Activated CD4-positive, alpha-beta T cell treated with anti-CD3 and anti-CD28 coated beads for 48 hours (primary cell): ENCODE measurements around the gene C5AR2.
"Not testable (repeated sequence)": the region's sequence is repeated elsewhere in the genome, so short reads cannot be mapped to it uniquely, and the experiment has no call there.

Source experiments
- DNase-seq: peaks from one replicate; pipeline ENCODE4 v3.0.0-alpha.2; 2020

The C5AR2 gene

DNA sequence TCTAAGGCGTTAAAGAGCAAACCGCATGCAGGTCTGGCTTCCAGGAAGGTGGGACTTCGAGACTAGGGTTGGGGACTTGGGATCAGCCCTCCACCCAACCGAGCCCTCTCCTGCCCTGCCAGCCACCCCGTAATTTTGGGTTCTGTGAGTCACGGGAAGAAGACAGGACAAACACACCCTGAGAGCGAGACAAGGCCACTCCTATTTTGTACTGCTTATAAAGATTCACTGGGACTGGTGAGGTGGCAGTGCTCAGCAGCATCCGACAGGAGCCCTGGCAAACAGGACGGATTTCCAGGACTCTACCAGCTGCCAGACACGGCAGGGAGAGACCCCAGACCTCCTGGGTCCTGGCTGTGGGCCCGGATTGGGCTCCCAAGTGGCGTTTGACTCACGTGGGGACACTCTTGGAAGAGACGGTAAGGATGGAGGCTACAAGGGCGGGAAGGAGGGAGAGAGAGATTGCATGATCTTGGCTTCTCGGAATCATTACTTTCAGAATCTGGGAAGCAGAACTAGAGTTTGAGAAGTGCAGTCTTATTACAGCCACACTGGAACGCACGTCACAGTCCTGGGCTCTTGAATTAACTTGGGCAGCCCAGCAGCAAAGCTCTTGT is at the start of gene C5AR2:
Gene C5AR2, plus strand, starts transcription at position 245 of the 617 bp plus-strand sequence. CDS start 8,625 bp downstream, outside the sequence.
- no peak for DNase-seq

DNA sequence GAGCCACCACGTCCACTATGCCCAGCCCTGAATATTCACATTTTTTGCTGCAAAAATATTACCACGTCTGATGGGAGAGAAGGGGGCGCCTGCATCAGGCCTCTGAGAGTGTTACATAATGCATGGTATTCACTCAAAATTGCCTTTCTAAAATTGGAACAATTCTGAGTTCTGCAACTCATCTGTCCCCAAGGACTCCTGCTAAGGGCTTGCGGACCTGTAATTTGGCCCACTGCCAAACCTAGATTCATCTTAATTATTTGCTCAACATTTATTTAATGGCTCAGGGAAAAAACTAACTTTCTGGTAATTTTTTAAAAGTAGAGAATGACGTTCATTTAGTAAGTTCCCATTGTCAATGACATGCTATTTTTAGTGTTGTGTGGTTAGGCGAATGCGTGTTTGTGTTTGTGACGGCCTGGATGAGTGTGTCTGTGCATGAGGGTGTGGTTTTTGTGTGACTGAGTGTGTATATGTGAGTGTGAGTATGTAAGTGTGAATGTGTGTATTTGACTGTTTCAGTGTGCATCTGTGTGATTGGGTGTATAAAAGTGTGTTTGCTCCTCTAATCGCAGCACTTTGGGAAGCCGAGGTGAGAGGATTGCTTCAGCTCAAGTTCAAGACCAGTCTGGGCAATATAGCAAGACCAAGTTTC is 48.4 kb upstream of the C5AR2 start:
- no peak for DNase-seq

DNA sequence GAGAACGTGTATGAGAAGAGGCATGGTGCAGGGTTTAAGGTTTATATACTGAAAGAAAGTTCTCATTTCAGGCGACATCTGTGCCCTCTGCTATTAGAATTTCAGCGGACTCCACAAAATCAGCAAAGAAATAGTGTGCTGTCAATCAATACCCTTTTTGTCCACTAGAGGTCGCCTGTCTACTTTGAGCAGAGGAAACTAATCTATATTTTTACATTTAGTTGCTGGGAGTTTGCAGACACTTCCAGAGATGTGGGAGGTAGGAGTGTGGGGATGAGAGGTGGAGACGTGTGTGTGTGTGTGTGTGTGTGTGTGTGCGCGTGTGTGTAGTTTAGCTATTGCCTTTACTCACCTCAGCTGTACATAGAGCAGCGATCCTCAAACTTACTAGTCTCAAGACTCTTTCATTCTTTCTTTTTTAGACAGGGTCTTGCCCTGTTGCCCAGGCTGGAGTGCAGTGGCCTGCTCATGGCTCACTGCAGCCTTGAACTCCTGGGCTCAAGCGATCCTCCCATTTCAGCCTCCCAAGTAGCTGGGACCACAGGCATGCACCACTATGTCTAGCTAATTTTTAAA is 47.6 kb upstream of the C5AR2 start:
- DNase-seq = peak; percentile 38

DNA sequence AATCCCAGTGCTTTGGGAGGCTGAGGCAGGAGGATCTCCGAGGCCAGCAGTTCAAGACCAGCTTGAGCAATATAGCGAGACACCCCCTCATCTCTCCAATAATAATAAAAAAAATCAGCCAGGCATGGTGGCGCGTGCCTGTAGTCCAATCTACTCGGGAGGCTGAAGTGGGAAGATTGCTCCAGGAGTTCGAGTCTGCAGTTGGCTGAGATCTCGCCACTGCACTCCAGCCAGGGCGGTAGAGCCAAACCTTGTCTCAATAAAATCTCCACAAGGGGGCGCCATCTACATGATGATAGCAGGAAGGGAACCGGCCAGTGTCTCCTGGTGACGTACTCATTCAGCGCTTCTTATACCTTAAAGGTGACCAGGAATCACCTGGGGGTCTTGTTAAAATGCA is 35.9 kb upstream of the C5AR2 start:
- DNase-seq = peak; percentile 86

DNA sequence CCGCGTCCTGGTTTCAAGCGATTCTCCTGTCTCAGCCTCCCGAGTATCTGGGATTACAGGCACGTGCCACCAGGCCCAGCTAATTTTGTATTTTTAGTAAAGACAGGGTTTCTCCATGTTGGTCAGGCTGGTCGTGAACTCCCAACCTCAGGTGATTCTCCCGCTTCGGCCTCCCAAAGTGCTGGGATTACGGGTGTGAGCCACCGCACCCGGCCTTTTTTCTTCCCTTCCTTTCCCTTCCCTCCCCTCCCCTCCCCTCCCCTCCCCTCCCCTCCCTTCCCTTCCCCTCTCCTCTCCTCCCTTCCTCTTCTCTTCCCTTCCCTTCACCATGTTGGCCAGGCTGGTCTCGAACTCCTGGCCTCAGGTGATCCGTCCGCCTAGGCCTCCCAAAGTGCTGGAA is 31.1 kb upstream of the C5AR2 start:
- not testable (repeated sequence) for DNase-seq

DNA sequence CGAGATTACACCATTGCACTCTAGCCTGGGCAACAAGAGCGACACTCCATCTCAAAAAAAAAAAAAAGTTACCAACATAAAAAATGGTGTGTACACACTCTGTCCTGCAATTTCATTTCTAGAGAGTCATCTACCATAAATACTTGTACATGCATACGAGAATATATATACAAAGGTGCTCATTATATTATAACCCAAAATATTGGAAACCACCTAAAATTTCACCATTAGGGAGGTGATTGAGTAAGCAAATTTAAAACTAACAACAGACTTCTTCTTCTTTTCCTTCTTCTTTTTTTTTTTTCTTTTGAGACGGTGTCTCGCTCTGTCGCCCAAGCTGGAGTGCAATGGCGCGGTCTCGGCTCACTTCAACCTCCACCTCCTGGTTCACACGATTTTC is 29.7 kb upstream of the C5AR2 start:
- no peak for DNase-seq

DNA sequence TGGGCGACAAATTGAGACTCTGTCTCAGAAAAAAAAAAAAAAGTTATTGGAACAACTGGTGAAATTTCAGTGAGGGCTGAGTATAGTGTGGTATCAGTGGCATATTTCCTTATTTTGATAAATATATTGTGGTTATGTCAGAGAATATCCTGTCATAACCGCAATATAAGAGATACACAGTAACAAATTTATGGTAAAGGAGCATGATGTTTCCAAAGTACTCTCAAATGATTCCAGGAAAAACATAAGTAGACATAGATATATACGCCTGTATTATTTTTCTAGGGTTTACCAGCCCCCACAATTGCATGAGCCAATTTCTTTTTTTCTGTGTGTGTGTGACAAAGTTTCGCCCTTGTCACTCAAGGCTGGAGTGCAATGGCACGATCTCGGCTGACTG is 28.0 kb upstream of the C5AR2 start:
- no peak for DNase-seq

DNA sequence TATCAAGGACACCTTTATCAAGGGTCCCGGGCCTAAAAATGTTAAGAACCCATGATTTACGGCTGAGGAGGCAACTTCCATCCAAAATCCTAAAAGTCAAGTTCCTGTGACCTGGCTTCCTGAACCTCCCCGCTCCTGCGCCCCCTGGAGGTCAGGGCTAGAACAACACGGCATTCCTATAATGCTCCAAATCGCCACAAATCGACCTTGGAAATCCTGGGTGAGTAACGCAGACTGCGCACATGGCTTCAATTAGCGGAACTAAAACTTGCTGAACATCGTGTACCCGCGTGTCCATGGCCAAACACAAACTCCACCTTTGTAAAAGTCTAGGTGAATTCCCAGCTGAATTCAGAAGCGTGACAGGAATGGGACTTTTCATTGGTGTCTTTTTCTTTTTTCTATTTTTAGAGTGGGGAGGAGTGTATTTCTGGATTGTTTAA is 26.6 kb upstream of the C5AR2 start:
- peak; percentile 68 for DNase-seq

DNA sequence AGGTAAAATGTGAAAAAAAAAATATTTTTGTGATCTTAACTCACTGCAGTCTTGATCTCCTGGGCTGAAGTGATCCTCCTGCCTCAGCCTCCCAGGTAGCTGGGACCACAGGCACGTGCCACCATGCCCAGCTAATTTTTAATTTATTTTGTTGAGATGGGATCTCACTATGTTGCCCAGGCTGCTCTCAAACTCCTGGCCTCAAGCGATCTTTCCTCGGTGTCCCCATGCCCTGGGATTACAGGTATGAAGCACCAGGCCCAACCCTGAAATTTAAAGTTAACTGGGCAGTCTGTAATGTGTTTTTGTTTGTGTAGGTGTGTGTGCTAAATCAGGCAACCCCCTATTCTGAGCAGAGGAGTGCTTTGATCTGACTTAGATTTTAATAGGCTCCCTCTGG is 25.7 kb upstream of the C5AR2 start:
- DNase-seq = no peak

DNA sequence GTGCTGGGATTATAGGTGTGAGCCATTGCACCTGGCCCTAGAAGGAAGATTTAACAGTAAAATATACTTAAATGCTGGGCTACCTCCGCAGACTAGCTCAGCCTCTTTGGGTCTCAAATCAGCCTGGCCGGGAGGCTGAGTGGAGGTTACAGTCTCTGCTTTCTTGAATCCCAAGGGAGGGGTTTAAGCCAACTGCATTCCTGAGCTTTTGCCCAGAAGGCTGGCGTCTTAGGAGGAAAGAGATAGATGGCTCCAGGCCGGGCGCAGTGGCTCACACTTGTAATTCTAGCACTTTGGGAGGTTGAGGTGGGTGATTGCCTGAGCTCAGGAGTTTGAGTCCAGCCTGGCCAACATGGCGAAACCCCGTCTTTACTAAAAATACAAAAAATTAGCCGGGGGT is 22.9 kb upstream of the C5AR2 start:
- DNase-seq = no peak

DNA sequence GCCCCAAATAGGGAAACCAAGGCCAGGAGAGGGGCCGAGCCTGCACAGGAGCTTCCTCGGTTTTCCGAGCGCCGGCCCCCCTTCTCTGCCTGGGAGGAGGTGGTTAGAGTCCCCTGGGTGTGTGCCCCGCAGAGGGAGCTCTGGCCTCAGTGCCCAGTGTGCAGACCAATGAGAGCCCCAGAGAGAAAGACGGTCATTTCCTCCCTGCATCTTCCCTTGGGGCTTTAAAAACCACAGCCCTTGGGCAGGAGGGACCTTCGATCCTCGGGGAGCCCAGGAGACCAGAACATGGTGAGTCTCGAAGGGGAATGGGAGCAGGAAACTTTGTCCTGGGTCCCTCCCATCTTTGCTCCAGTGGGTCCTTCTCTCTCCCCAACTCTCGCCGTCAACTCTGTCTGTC is 22.4 kb upstream of the C5AR2 start, which contains the start of gene C5AR1:
Gene C5AR1, plus strand, starts transcription at position 254 of the 400 bp plus-strand sequence. Its CDS starts 35 bp downstream, at position 289.
- DNase-seq = no peak

DNA sequence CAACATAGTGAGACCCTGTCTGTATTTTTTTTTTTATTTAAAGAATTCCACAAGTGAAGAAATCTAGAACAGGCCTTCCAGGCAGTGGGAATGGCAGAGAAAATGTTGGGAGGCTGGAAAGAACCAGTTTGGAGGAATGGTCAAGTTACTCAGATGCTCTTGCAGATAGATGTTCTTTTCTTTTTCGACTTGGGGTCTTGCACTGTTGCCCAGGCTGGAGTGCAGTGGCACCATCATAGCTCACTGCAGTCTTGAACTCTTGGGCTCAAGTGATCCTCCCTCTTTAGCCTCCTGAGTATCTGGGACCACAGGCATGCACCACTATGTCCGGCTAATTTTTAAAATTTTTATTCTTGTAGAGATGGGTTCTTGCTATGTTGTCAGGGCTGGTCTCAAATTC is 21.7 kb upstream of the C5AR2 start:
- DNase-seq = no peak

DNA sequence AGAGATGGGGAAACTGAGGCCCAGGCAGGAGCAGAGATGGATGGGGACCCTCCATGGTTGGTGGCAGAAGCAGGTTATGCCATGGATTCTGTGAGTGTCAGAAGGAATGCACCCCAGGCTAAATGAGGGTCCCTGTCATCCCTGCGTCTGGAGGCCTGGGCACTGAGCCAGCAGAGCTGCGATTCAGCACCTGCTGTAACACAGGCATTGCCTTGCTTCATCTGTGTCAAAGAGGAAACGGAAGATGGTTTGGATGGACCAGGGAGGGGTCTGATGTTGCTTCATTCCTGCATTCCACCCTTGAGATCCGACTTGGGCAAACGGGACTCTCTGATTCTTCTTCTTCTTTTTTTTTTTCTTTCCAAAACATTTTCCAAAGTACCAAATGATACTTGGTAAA is 21.2 kb upstream of the C5AR2 start:
- DNase-seq = no peak

DNA sequence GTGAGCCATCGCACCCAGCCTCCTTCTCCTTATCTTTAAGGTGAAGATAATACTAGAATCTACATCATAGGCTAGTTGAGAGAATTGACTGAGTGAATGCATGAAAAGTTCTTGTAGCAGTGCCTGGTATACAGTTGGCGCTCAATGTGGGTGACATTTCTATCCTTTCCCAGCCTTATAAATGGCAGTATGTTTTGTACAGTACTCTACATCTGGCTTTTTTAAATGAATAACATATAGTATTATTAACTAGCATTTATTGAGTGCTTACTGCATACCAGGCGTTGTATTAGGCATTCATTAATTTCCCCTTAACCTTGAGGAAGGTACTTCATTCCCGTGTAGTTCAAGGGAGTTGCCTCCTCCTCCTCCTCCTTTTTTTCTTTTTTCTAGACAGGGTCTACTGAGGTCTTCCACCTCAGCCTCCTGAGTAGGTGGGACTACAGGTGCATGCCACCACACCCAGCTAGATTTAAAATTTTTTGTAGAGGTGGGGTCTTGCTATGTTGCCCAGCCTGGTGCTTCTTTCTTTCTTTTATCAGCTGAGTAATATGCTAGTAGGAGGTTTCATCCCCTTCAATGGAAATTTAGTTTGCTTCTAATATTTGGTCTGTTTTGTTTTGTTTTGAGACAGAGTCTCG is 19.5 kb upstream of the C5AR2 start:
- no peak for DNase-seq

DNA sequence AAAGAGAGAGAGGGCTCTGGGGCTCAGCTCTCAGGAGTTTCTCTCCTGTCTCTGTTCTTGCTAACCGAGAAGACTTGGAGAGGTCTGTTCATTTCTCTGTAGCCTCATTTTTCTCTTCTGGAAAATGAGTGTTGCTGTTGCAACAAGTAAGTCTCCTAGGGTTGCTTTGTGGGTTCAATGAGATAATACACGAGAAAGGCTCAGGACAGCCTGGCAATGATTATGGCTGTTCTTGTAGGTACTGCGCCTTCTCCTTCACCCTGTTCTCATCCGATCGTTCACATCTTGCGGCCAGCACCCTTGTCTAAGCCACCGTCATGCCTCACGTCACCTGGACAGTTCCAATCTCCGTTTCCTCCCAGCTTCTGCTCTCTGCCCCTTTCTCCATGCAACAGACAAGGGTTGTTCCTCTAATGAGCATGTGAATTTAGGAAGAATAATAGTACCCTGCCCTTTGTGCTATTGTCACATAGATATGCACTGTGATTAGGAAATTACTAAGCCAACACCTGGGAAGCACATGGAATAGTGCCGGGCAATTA is 18.1 kb upstream of the C5AR2 start:
- no peak for DNase-seq

DNA sequence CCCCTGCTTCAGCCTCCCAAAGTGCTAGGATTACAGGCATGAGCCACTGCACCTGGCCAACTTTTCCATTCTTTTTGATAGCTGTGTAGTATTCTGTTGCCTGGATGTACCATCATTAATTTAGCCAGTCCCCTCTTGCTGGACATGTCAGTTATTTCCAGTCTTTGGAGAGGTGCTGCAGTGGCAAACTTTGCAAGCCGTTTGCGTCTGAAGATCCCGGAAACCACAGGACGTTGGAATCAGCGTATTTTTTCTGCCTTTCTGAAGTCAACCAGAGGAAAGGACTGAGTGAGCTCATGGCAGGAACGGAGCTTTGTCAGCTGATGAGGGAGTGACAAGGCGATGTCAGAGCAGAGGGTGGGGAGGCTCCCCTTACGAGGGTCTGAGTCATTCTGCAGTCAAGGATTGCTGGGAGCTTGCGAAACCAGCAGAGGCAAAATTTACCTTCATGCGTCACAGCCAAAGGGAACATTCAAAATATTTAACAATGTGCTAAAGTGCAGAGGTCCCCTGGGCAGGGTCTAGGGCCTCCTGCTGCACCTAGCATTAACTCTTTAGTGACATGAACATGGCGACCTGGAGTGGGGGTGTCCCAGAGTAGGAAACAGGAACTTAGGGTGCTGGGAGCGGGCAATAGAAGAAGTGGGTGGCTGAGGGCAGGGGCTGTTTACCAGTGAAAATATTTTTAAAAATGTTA is 16.7 kb upstream of the C5AR2 start:
- peak; percentile 62 for DNase-seq

DNA sequence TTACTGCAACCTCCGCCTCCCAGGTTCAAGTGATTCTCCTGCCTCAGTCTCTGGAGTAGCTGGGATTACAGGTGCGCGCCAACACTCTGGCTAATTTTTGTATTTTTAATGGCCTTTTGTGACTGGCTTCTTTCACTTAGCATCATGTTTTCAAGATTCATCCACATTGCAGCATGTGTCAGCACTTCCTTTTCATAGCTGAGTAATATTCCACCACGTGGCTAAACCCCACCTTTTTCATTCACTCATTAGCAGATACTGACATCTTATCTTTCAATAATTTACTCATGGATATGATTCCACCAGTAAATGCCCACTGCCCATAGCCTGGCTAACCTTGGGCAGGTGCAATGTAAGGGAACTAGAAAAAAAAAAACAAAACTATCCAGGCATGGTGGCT is 15.5 kb upstream of the C5AR2 start:
- DNase-seq = no peak

DNA sequence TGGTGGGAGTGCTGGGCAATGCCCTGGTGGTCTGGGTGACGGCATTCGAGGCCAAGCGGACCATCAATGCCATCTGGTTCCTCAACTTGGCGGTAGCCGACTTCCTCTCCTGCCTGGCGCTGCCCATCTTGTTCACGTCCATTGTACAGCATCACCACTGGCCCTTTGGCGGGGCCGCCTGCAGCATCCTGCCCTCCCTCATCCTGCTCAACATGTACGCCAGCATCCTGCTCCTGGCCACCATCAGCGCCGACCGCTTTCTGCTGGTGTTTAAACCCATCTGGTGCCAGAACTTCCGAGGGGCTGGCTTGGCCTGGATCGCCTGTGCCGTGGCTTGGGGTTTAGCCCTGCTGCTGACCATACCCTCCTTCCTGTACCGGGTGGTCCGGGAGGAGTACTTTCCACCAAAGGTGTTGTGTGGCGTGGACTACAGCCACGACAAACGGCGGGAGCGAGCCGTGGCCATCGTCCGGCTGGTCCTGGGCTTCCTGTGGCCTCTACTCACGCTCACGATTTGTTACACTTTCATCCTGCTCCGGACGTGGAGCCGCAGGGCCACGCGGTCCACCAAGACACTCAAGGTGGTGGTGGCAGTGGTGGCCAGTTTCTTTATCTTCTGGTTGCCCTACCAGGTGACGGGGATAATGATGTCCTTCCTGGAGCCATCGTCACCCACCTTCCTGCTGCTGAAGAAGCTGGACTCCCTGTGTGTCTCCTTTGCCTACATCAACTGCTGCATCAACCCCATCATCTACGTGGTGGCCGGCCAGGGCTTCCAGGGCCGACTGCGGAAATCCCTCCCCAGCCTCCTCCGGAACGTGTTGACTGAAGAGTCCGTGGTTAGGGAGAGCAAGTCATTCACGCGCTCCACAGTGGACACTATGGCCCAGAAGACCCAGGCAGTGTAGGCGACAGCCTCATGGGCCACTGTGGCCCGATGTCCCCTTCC is 11.8 kb upstream of the C5AR2 start:
- DNase-seq = no peak

DNA sequence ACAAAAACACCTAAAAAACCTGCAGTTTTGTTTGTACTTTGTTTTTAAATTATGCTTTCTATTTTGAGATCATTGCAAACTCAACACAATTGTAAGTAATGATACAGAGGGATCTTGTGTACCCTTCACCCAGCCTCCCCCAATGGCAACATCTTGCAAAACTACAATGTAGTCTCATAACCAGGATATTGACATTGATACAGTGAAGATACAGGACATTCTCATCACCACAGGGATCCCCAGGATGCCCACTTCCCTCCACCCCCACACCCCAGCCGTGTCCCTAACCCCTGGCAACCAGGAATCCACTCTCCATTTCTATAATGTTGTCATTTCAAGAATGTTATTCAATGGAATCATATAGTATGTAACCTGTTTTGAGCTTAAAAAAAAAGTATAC is 10.3 kb upstream of the C5AR2 start:
- DNase-seq = no peak

DNA sequence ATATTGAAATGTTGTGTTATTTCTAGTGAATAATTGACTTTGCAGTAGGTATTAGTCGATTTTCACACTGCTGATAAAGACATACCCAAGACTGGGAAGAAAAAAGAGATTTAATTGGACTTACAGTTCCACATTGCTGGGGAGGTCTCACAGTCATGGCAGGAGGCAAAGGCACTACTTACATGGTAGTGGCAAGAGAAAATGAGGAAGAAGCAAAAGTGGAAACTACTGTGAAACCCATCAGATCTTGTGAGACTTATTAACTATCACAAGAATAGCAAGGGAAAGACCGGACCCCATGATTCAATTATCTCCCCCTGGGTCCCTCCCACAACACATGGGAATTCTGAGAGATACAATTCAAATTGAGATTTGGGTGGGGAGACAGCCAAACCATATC is 9.9 kb upstream of the C5AR2 start:
- DNase-seq = no peak

DNA sequence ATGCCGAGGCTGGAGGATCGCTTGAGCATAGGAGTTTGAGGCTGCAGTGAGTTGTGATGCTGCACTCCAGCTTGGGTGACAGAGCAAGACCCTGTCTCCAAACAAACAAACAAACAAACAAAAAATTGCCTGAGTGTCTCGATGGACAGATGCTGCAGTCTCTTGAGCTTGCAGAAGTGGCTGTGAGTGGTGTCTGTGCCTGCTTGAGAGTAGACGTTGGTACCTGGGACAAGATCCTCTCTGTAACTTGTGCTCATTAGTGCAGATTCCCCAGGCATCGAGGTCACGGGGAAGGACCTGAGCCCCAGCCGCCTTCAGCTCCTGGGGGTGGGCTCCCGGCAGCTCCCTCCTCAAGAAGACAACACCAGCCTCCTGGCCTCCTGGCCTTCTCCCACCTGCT is 8.6 kb upstream of the C5AR2 start:
- DNase-seq = no peak

DNA sequence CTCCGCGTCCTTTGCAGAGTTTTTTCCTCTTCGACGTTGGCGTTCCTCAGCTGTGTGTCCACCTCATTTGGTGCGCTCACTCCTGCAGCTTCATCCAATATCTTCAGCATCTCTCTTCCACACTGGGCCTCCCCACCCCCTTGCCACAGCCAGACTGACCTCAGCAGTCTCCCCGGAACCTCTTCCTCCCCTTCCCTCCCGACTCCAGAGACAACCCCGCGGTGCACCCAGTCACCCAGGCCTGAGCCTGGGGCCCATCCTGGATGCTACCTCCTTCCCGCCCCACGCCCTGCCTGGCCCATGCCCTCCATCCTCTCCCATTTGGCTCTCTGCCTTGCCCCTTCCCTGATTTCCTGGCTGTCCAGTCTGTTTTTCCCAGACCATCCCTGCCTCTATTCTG is 8.1 kb upstream of the C5AR2 start:
- DNase-seq = no peak
